ENCODE data around the gene CD79A.

DNA sequence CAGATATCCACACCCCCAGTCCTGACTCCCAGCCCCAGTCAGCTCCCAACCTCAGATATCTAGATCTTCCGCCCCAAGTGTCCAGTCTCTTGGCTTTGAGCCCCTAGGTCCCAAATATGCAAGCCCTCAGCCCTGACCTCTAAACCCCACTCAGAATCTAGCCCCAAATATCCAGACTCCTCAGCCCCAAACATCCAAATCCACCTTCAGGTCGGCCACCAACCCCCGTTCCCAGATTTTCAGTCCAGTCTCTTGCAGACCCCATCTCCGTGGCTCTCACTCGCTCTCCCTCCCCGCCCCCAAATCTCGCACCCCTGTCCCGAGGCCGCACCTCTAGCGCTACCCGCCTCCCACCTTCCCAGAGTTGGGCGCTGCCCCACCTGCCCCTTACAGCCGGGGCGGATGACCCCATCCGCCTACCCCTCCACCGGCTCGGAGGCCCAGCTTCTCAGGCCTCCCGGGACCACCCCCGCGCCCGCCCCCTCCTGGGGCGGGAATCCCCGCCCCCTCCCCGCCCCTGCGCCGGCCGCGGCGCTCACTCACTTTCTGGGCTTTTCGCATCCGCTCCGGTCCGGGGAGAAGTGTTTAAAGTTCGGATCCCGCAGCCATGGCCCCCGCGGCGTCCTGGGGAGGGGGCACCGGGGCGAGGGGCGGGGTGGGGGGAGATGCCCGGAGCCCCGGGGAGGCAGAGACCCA, 50.6 kb downstream of the CD79A start:
- TF ChIP-seq, protein P1, sequence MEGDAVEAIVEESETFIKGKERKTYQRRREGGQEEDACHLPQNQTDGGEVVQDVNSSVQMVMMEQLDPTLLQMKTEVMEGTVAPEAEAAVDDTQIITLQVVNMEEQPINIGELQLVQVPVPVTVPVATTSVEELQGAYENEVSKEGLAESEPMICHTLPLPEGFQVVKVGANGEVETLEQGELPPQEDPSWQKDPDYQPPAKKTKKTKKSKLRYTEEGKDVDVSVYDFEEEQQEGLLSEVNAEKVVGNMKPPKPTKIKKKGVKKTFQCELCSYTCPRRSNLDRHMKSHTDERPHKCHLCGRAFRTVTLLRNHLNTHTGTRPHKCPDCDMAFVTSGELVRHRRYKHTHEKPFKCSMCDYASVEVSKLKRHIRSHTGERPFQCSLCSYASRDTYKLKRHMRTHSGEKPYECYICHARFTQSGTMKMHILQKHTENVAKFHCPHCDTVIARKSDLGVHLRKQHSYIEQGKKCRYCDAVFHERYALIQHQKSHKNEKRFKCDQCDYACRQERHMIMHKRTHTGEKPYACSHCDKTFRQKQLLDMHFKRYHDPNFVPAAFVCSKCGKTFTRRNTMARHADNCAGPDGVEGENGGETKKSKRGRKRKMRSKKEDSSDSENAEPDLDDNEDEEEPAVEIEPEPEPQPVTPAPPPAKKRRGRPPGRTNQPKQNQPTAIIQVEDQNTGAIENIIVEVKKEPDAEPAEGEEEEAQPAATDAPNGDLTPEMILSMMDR (IDR thresholded peaks at IDR 0.05), result no peak
- TF ChIP-seq POLR2A (IDR thresholded peaks at IDR 0.05) (no peak), POLR2AphosphoS5 (IDR thresholded peaks at IDR 0.05) (no peak), EP300 (IDR thresholded peaks at IDR 0.05) (no peak)

Measured in sigmoid colon (tissue), 4 donors.